HG02870 (cell line): Measurements from ENCODE around the gene TMEM120B.
"Not testable (repeated sequence)": the region's sequence is repeated elsewhere in the genome, so short reads cannot be mapped to it uniquely, and the experiment has no call there.

Source experiments
- ATAC-seq: cut with Tn5 transposase; IDR thresholded peaks from one replicate; pipeline ENCODE4 v1.9.1; 2021; ENCODE audit warnings: mild to moderate bottlenecking, moderate library complexity; ENCODE audit not compliant: unreplicated experiment

Gene TMEM120B

DNA sequence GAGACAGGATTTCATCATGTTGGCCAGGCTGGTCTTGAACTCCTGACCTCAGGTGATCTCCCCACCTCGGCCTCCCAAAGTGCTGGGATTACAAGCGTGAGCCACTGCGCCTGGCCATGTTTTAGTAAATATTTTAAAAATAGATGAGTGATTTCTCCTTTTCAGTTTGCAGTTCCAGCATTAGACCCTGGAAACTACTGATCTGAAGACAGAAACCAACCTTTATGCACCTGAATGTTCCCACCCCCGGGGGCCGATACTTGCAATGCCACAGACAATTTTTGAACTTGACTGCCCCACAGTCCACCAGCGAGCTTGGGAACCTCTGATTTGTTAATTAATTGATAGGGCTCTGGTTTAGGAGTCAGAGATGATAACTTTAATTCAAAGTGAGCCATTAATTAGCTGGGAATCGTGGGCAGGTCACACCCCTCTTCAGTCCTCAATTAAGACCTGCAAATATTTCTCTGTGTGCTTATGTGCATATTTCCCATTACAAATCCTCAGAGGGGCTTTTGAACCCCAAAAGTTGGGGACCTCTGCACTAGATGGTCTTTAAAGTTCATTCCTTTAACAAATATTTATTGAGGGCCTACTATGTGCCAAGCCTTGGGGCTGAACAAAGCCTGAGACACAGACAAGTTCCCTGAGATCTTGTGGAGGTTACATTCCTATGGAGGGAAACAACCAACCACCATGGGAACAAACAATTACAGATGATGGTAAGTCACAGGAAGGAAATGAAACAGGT, 4.1 kb upstream of the TMEM120B start:
- ATAC-seq: no peak

DNA sequence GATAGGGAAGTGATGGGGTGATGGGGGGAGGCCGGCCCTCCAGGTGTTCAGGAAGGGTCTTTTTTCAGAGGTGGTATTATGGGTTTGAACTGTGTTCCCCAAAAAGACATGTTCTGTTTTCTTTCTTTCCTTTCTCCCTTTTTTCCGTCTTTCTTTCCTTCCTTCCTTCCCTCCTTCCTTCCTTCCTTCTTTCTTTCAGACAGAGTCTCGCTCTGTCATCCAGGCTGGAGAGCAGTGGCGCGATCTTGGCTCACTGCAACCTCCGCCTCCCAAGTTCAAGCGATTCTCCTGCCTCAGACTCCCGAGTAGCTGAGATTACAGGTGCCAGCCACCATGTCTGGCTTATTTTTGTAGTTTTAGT, 3.5 kb upstream of the TMEM120B start:
- not testable (repeated sequence) for ATAC-seq

DNA sequence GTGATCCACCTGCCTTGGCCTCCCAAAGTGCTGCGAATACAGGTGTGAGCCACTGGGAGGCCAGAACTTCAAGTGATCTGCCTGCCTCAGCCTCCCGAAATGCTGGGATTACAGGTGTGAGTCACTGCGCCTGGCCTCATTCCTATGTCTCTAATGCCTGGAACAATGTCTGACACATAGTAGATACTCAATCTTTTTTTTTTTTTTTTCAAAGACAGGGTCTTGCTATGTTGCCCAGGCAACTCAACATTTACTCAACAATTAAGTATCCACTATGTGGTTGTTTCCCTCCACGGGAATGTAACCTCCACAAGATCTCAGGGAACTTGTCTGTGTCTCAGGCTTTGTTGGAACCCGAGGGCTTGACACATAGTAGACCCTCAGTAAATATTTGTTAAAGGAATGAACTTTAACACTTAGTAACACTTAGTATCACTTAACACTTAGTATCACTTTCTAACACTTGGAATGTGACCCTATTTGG, 3.0 kb upstream of the TMEM120B start:
- no peak for ATAC-seq

DNA sequence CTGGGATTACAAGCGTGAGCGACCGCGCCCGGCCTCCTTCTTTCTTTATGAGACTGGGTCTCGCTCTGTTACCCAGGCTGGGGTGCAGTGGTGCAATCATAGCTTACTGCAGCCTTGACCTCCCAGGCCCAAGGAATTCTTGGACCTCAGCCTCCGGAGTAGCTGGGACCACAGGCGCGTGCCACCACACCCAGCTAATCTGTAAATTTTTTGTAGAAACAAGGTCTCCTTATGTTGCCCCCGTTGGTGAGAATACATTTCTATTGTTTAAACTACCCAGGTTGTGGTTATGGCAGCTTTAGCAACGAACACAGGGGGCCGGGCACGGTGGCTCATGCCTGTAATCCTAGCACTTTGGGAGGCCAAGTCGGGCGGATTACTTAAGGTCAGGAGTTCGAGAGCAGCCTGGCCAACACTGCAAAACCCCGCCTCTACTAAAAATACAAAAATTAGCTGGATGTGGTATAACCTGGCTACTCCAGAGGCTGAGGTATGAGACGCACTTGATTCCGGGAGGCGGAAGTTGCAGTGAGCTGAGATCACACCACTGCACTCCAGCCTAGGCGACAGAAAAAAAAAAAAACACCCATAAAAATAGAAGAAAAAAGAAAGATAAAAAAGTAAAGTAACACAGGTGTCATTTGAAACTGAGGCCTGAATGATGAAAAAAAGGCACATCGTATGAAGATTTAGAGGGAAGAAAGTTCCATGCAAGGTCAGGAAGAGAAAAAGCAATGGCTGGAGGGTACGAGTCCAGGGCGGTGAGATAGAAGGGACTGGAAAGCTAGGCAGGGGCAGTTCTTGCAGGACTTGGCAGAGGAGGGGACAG, 977 bp upstream of the TMEM120B start:
- no peak for ATAC-seq

DNA sequence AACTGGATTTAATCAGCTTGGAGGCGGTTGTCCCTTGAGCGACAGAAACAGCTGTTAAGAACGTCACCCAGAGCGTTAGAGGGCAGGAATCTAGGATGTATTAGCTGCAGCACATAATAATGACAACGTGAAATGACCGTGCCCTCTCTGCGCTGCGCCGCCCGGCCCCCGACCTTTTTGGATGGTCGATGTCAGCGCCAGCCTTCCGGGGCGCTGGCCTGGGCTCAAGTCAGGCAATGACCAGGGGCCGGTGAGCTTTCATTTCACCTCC, 427 bp upstream of the TMEM120B start:
- peak; percentile 18 for ATAC-seq

DNA sequence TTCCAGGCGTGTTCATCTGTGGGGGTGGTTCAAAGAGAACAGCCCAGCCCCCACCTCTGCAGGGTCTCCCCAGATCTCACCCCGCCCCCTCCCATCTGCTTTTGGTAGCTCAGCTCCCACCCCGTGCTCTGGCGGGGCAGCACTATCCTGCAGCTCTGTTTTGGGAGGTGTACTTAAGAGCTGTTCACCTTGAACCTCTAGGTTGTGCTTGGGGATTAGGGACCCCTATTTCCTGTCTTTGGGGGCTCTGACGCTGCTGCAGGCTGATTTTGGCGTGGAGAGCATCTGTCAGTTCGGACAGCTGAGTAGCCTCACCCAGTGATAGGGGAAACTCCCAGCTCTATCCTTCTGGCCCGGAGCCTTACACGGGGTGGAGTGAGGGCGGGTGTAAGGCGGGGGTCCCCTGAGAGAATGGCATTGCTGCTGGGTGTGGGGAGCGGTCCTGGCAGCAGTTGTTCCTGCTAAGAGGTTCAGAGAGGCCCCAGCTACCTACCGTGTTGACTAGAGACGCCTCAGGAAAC, 765 bp downstream of the TMEM120B start:
- ATAC-seq: no peak

DNA sequence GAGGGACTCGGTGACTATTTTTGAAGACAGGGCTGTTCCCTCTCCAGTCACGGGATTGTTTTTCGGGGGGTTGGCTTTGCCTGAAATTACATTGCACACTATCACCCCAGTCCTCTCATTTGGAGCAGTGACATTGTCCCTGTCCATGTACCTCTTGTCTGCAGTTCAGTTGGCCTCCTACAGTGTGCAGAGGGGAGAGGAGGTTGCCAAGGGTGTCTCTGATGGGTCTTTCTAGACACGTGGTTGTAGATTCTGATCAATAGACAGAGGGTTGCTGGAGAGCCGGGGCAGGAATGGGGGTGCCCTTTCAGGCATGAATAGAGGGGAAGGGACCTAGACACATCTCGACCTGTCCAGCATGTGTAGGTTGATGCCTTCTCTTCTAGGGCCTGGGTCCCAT, 1.2 kb downstream of the TMEM120B start:
- no peak for ATAC-seq

DNA sequence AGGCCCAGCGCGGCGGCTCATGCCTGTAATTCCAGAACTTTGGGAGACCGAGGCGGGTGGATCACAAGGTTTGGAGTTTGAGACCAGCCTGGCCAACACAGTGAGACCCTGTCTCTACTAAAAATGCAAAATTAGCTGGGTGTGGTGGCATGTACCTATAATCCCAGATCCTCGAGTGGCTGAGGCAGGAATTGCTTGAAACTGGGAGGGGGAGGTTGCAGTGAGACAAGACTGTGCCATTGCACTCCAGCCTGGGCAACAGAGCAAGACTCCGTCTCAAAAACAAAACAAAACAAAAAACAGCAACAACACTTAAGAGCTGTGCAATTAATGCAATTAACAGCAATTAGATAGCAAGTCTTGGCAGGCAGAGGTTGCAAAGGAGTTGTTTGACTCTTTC, 2.5 kb downstream of the TMEM120B start:
- not testable (repeated sequence) for ATAC-seq

DNA sequence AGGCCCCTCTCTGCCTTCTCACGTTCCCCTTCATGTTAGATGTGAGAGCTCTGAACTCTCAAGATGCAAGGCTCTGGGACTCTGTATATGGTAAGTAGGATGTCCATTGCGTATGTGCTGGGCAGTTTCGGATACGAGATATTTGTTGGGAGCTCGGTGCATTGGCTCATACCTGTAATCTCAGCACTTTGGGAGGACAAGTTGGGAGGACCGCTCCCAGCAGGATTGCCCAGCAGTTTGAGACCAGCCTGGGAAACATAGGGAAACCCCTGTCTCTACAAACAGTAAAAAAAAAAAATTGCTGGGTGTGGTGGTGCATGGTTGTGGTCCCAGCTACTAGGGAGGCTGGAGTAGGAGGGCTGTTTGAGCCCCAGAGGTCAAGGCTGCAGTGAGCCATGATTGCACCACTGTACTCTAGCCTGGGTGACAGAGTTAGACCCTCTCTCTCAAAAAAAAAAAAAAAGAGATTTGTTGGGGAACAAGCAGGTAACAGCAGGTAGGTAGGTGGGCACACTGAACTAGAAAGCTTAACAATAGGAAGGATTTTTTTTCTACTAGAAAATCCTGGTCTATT, 3.4 kb downstream of the TMEM120B start:
- no peak for ATAC-seq

DNA sequence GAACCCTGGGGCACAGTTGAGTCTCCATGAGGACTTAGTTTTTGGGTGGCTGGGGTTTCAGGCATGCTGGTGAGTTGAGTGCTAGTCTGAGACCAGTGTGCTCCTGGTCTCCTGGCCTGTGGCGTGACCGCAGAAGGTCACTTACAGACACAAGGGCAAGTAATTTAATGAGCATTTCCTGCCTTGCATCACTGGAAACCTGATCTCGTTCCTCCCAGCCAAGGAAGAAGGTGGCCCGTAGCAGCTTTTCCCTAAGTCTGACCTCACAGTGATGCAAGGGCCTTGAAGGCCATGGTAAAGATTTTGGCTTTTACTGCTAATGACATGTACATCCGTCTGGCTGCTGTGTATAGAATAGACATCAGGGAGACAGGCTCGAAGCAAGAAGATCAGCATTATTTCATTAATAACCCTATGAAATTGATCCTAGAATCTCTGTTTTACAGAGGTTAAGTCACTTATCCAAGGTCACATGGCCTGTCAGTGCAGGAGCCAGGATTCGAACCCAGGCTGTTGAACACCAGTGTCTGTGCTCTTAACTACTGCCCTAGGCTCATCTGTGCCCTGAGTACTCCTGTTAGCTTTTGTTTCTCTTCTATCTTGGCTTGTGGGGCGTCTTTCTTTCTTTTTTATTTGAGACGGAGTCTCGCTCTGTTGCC, 4.6 kb downstream of the TMEM120B start:
- ATAC-seq: no peak

DNA sequence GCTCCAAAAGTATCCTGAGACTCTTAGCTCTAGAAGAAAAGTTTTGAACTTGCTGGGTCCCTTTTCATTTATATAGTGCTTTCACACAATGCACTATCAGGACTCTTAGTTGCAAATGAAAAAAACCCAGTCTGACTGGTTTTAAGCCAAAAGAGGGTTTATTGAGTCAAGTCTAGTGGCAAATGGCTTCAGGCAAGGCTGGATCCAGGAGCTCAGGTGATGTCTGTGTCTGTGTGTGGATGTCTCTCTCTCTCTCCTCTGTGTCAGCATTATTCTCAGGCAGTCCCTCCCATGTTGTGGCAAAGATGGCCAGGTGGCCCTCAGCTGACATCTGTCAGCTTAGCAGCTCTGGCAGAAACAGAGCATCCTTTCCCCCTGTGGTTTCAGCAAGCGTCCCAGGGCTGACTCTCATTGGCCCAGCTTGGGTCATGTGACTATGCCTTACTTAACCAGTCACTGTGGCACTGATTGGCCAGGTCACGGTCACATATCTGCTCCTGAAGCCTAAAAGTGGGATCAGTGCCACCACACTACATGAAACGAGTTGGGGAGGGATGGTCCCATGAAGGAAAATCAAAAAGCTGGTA, 6.2 kb downstream of the TMEM120B start:
- no peak for ATAC-seq

DNA sequence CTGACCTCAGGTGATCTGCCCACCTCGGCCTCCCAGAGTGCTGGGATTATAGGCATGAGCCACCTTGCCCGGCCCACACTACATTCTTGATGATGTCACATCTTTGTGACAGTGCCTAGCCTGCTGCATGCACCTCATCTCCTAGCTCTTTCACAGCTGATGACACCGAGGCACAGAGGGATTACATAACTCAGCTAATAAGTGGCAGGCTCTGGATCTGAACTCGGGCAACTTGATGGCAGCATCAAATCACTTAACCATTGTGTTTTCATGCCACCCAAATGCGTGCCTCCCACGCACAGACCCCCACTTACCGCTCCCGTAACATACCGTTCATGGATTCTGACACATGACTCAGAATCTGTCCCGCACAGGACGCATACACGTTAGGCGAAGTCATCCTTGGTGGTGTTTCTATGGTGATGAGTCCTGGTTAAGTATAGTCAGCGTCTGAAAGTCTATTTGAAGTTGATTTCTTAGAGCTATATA, 7.4 kb downstream of the TMEM120B start:
- ATAC-seq: no peak

DNA sequence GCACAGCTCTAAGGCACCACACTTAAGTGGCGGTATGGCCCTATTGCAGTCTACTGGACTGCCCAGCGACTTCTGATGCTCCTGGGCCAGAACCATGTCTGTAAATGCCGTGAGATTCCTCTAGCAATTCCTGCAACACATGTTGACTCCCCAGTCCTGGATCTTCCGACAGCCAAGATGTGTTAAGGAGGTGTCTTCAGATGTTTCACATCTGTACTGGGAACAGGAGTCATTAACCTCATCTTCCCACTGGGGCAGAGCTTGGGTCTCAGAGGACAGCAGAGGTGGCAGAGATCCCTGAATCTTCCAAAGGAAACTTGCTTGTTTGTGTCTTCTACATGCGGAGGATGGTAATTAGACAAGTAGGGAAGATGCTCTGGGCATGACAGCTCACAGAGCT, 8.2 kb downstream of the TMEM120B start:
- no peak for ATAC-seq

DNA sequence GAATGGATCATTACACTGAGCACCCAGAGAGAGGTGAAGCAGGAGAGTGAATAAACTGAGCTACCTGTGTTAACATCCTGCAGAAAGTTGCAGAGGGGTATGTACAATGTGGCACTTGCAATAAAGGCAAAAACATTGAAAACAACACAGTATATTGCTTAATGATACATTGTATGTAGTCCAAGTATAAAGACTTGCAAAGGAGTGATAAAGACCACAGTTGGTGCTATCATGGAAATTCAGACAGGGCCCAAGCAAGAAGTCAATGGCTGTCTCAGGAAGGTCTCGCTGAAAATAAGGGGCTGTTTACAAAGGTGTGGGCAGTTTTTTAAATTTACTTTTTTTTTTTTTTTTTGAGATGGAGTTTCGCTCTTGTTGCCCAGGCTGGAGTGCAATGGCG, 10.0 kb downstream of the TMEM120B start:
- ATAC-seq: no peak

DNA sequence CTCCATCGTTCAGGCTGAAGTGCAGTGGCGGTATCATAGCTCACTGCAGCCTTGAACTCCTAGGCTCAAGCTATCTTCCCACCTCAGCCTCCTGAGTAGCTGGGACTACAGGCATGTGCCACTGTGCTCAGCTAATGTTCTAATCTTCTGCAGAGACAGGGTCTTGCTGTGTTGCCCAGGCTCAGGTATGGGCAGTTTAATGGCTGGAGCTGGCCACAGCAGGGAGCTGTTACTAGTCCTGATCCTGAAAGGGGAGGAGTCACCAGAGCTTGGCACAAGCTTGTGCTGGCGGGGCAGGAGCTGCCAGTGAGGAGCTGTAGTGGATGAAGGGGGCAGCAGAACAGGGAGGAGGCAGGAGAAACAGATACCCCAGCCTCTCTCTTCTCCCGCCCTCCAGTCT, 10.6 kb downstream of the TMEM120B start:
- no peak for ATAC-seq

DNA sequence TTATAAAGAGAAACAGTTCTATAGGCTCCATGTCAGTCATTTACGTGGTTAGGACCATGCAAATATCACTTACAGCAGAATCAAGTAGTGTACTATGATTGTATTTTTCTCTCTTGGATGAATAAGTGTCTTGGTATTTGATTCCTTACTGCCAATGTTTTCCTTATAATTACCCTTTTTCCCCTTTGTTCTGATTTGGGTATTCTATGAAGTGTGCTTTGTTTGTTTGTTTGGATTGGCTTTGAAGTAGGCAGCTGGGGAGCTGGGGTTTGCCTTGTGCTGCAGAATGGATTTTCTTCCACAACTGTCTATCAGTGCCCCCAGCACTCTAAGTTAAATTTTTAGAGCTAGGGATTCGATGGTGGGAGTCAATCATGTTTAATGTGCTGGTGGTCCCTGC, 12.4 kb downstream of the TMEM120B start:
- ATAC-seq: no peak

DNA sequence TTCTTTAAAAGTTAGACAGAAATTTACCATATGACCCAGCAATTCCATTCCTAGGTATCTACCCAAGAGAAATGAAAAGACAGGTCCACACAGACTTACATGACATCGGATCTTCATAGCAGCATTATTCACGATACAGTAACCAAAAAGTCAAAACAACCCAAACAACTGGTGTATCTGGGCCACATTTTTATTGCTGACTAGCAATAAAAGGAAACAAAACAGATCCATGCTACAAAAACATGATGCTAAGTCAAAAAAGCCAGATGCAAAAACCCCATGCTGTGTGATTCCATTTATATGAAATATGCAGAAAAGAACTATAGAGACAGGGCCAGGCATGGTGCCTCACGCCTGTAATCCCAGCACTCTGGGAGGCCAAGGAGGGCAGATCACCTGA, 12.9 kb downstream of the TMEM120B start:
- ATAC-seq: no peak

DNA sequence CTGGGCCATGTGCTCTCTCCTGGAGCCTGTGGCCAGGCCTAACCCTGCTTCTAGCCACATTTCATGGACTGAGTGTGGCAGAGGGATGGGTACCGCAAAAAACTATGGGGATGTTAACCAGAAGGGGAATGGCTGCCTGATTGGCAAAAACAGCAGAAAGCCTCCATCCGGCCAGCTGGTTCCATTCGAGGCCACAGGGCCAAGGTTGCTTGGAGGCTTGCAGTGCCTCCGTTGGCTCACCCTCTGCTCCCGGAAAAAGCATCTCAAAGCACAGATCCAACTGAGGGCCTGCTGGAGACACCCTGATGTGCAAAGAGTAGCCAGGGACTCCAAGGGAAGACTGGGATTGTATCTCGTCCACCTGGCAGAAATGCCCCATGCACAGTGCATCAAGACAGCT, 16.5 kb downstream of the TMEM120B start:
- ATAC-seq: no peak

DNA sequence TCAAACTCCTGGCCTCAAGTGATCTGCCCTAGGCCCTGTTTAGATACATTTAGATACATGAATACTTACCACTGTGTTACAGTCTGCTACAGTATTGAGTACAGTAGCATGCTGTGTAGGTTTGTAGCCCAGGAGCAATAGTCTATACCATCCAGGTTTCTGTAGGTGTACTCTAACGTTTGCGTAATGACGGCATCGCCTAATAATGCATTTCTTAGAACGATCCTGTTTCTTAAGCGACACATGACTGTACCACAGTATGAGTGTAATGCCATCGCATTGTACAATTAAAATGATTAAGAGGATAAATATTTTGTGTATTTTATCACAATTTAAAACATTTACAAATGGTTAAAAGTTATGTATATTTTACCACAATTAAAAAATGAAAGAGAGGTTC, 18.9 kb downstream of the TMEM120B start:
- no peak for ATAC-seq

DNA sequence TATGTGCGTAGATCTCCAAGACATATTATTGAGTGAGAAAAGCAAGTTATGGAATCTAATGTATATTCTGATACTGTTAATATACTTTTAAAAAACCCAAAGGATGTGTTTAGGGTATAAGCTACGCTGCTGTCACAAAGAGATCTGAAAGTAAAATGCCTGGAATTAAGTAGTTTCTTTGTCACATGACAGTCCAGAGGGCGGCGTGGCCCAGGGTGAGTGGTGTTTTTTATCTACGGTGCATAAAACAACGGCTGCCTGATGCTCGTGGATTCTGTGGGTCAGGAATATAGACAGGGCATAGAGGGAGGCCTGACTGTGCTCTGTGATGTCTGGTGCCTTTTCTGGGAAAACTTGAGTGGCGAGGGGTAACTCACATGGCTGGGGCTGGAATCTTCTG, 21.3 kb downstream of the TMEM120B start:
- ATAC-seq: no peak

DNA sequence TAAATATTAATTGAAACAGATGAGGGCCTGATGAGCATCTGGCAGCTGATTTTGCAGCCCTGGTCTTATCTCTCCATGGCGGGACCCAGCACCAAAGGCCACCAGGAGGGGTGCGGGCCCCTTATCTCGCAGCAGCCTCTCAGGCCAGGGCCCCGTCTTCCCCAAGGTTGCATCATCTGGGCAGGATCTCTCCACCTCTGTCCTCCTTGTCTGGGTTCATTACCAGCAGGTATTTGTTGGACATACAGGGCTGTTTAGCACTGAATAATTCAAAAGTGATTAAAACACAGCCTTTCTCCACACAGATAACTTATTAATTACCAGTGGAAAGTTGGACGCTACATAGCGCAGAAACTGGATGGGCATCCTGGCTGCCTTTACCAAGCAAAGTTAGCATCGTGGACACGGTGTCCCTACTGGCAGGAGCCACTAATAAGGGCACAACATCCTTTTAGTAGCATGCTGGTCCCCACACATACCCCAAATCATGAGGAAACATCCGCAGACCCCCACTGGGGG, 25.8 kb downstream of the TMEM120B start:
- no peak for ATAC-seq
